Endodermal cell (in vitro differentiated cells): ENCODE results near the gene S100A10. TPM values are rescaled to one million over a fixed set of nuclear protein-coding genes. Genes with fewer than 3 reads are reported as not detected.
A peak's percentile ranks its signal among the peaks of the same experiment; 100 is the strongest.

Experiments used
- DNase-seq: peaks from one replicate; pipeline ENCODE4 v3.0.0-alpha.2; 2017
- H3K27ac ChIP-seq: 2 replicates; pipeline ENCODE4 v1.5.1; 2013; ENCODE audit warnings: mild to moderate bottlenecking, low read depth, low read length, moderate library complexity
- H3K27me3 ChIP-seq: 2 replicates; pipeline ENCODE4 v1.6.1; 2013; ENCODE audit warnings: mild to moderate bottlenecking, low read length, moderate library complexity; ENCODE audit not compliant: insufficient read depth, control insufficient read depth, poor library complexity, severe bottlenecking
- H3K36me3 ChIP-seq: 2 replicates; pipeline ENCODE4 v1.7.0; 2013; ENCODE audit warnings: mild to moderate bottlenecking, low read length, moderate library complexity; ENCODE audit not compliant: control insufficient read depth, insufficient read depth
- H3K4me1 ChIP-seq: one replicate; pipeline ENCODE4 v1.7.0; 2013; ENCODE audit warnings: low read length; ENCODE audit not compliant: control insufficient read depth, insufficient read depth
- H3K4me3 ChIP-seq: 2 replicates; pipeline ENCODE4 v1.5.1; 2013; ENCODE audit warnings: mild to moderate bottlenecking, low read length, moderate library complexity
- H3K9ac ChIP-seq: 2 replicates; pipeline ENCODE4 v1.6.1; 2013; ENCODE audit warnings: mild to moderate bottlenecking, low read length, moderate library complexity; ENCODE audit not compliant: poor library complexity, severe bottlenecking; ENCODE audit errors: extremely low read depth
- H3K9me3 ChIP-seq: 2 replicates; pipeline ENCODE4 v1.6.1; 2013; ENCODE audit warnings: mild to moderate bottlenecking, low read length, moderate library complexity; ENCODE audit not compliant: control insufficient read depth
- H3K27ac Mint-ChIP-seq: 2 replicates; pipeline ENCODE4 v1.8.0; 2020; ENCODE audit warnings: mixed read lengths
- H3K27me3 Mint-ChIP-seq: 2 replicates; pipeline ENCODE4 v1.8.0; 2021; ENCODE audit warnings: mild to moderate bottlenecking, mixed read lengths; ENCODE audit not compliant: insufficient read depth
- H3K36me3 Mint-ChIP-seq: 2 replicates; pipeline ENCODE4 v1.8.0; 2020; ENCODE audit warnings: low read depth, mixed read lengths
- H3K4me1 Mint-ChIP-seq: 2 replicates; pipeline ENCODE4 v1.8.0; 2020; ENCODE audit warnings: mixed read lengths
- H3K4me3 Mint-ChIP-seq: 2 replicates; pipeline ENCODE4 v1.8.0; 2020; ENCODE audit warnings: mild to moderate bottlenecking, moderate library complexity, mixed read lengths
- H3K9me3 Mint-ChIP-seq: 2 replicates; pipeline ENCODE4 v1.8.0; 2020; ENCODE audit warnings: mild to moderate bottlenecking, mixed read lengths
- CTCF ChIP-seq: fragments of 200-600 bp; sonication (generic); conservative IDR thresholded peaks from 2 replicates; pipeline ENCODE4 v1.5.0; 2021; ENCODE audit warnings: antibody characterized with exemption, mild to moderate bottlenecking
- WGBS, 2 experiments: methylation state at CpG; one replicate each; pipeline versions ENCODE4 v1.1.5 to v1.1.7; 2013; ENCODE audit warnings: missing lambda C conversion rate in 2 of 2, mixed read lengths in 1 of 2; ENCODE audit not compliant: insufficient coverage in 1 of 2, insufficient read length in 1 of 2; 5-methylcytosine and 5-hydroxymethylcytosine counted together
- total RNA-seq, 2 donors: library from RNA; stranded (reverse); fragmentation: NEBNext Ultra II Directional in 1 of 2; extraction: Animal tissue kit (Norgen Biotek cat#: 25700) in 1 of 2; gene quantifications; 2 replicates in 1 of 2; 3 replicates in 1 of 2; pipeline ENCODE4 v1.2.1, GENCODE V29; 2021

S100A10 gene
- total RNA-seq, 2 donors from 2014 or later: 352 to 880 TPM

GRCh38 chr1:151939779-151940178 is 53.9 kb downstream of the S100A10 start:
- 71% methylated on average over 1 of the region's 1 CpG; no CpG with 5 or more reads in 1 of the 2 experiments for WGBS, 2 experiments
- Histone ChIP-seq H3K27me3 (no peaks in the 10 kb centered on the region), H3K9me3 (no peaks in the 10 kb centered on the region), H3K9ac (no peak overlapping the region), H3K4me3 (no peak overlapping the region), H3K4me1 (peaks cover 17% of the 10 kb centered on the region), H3K36me3 (no peaks in the 10 kb centered on the region), H3K27ac (no peak overlapping the region)
- Mint-ChIP-seq H3K27me3 (peaks cover 6% of the 10 kb centered on the region), H3K4me1 (peaks cover 51% of the 10 kb centered on the region), H3K4me3 (no peak overlapping the region), H3K27ac (no peak overlapping the region), H3K9me3 (no peaks in the 10 kb centered on the region), H3K36me3 (no peaks in the 10 kb centered on the region)
- no peak for TF ChIP-seq CTCF
- no peak for DNase-seq

- H3K36me3 Mint-ChIP-seq: no peaks in the 10 kb centered on the region
- Histone ChIP-seq H3K9me3 (no peaks in the 10 kb centered on the region), H3K27ac (no peak overlapping the region), H3K27me3 (no peaks in the 10 kb centered on the region), H3K4me3 (no peak overlapping the region), H3K4me1 (peaks cover 20% of the 10 kb centered on the region), H3K9ac (no peak overlapping the region), H3K36me3 (no peaks in the 10 kb centered on the region)
- H3K9me3 Mint-ChIP-seq: no peaks in the 10 kb centered on the region
- TF ChIP-seq CTCF: no peak
- peaks cover 49% of the 10 kb centered on the region for H3K4me1 Mint-ChIP-seq
- WGBS, 2 experiments: 93 to 100% methylated on average over 2 to 3 of the region's 3 CpGs
- H3K4me3 Mint-ChIP-seq: no peak overlapping the region
- no peak for DNase-seq
- no peak overlapping the region for H3K27ac Mint-ChIP-seq
- H3K27me3 Mint-ChIP-seq: peaks cover 3% of the 10 kb centered on the region
These were observed 54.5 kb downstream of the S100A10 start for GRCh38 chr1:151939141-151939540.

DNA sequence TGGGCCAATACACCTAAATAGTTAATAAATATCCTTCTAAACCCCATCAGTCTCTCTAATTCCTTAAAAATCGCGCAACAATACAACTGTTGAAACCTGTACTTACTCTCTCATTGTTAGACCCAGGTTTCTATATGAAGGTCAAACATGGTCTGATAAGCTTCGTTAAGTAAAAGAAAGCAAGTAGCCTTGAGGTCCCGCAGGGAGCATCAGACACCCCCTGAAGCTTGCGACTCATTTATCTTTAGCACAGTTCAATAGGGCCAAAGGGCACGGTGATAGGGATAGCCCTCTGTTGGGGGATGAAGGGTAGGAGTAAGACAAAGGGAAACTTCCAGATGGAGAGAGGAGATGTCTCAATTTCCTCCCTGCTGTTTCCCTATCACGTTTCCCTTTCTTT is 57.0 kb downstream of the S100A10 start:
- no peak overlapping the region for H3K27ac ChIP-seq
- WGBS, 2 experiments: 10 to 39% methylated on average over 2 to 7 of the region's 7 CpGs
- Mint-ChIP-seq H3K4me1 (peaks cover 37% of the 10 kb centered on the region), H3K36me3 (no peaks in the 10 kb centered on the region), H3K27ac (peak overlapping the region; percentile 9), H3K4me3 (peak overlapping the region; percentile 3), H3K9me3 (peaks cover 2% of the 10 kb centered on the region), H3K27me3 (peaks cover 2% of the 10 kb centered on the region)
- no peak for TF ChIP-seq CTCF
- H3K9me3 ChIP-seq: no peaks in the 10 kb centered on the region
- peaks cover 16% of the 10 kb centered on the region for H3K4me1 ChIP-seq
- peak overlapping the region; percentile 41 for H3K4me3 ChIP-seq
- DNase-seq: peak; percentile 85
- H3K36me3 ChIP-seq: no peaks in the 10 kb centered on the region
- no peaks in the 10 kb centered on the region for H3K27me3 ChIP-seq
- H3K9ac ChIP-seq: no peak overlapping the region
